HG02885 (cell line): ENCODE measurements around the gene ZDHHC12.

Source experiments
- ATAC-seq: cut with Tn5 transposase; IDR thresholded peaks from one replicate; pipeline ENCODE4 v1.9.1; 2021; ENCODE audit warnings: mild to moderate bottlenecking; ENCODE audit not compliant: unreplicated experiment, poor library complexity

Gene ZDHHC12

GRCh38 chr9:128723866-128724743 lies at the start of gene ZDHHC12:
Gene ZDHHC12 (minus strand): TSS chr9:128724127. CDS start chr9:128724093, 34 bp downstream.
- ATAC-seq, result peak; percentile 97

GRCh38 chr9:128773049-128773448 lies 49.1 kb upstream of the ZDHHC12 start:
- no peak for ATAC-seq

GRCh38 chr9:128771745-128772519 lies 48.0 kb upstream of the ZDHHC12 start, which contains the start of gene ZER1:
Gene ZER1 (minus strand): TSS chr9:128771927. CDS start chr9:128755565, 16,362 bp downstream.
- ATAC-seq, result peak; percentile 88

- peak; percentile 33 for ATAC-seq
Measured at GRCh38 chr9:128771094-128771721, 47.3 kb upstream of the ZDHHC12 start.

- ATAC-seq, result no peak
Measured at GRCh38 chr9:128770286-128771030, 46.5 kb upstream of the ZDHHC12 start.

- ATAC-seq, result no peak
Measured at GRCh38 chr9:128768606-128769005, 44.7 kb upstream of the ZDHHC12 start.

- no peak for ATAC-seq
Measured at GRCh38 chr9:128765499-128765898, 41.6 kb upstream of the ZDHHC12 start.

- ATAC-seq, result no peak
Measured at GRCh38 chr9:128764361-128764760, 40.4 kb upstream of the ZDHHC12 start.

- ATAC-seq, result no peak
Measured at GRCh38 chr9:128762671-128763449, 38.9 kb upstream of the ZDHHC12 start.

- ATAC-seq, result no peak
Measured at GRCh38 chr9:128757602-128758001, 33.7 kb upstream of the ZDHHC12 start.

GRCh38 chr9:128753627-128754026 lies 29.7 kb upstream of the ZDHHC12 start:
- no peak for ATAC-seq

- no peak for ATAC-seq
Measured at GRCh38 chr9:128750926-128751595, 27.1 kb upstream of the ZDHHC12 start.

- no peak for ATAC-seq
Measured at GRCh38 chr9:128747241-128747640, 23.3 kb upstream of the ZDHHC12 start.

- no peak for ATAC-seq
Measured at GRCh38 chr9:128743421-128743820, 19.5 kb upstream of the ZDHHC12 start.

GRCh38 chr9:128742401-128742800 lies 18.5 kb upstream of the ZDHHC12 start:
- no peak for ATAC-seq

- no peak for ATAC-seq
Measured at GRCh38 chr9:128735373-128735772, 11.4 kb upstream of the ZDHHC12 start.

GRCh38 chr9:128733256-128733655 lies 9.3 kb upstream of the ZDHHC12 start:
- ATAC-seq, result no peak

GRCh38 chr9:128732576-128732975 lies 8.6 kb upstream of the ZDHHC12 start:
- ATAC-seq, result no peak

- no peak for ATAC-seq
Measured at GRCh38 chr9:128731691-128732090, 7.8 kb upstream of the ZDHHC12 start.
